PC-3 (cell line): ENCODE data around the gene TFIP11. TPM values are rescaled to one million over a fixed set of nuclear protein-coding genes. Genes with fewer than 3 reads are reported as not detected.
A peak's percentile ranks its signal among the peaks of the same experiment; 100 is the strongest.

Experiments used
- ATAC-seq: fragments of 200-7000 bp; cut with Tn5 transposase; 2 replicates; pipeline ENCODE4 v1.9.1; 2020; ENCODE audit warnings: mild to moderate bottlenecking, moderate library complexity
- BruUV-seq: library from RNA; stranded (reverse); fragments of 400-500 nt; replicated peaks from 2 replicates; lab custom pipeline; 2021; lab: Mats Ljungman, UMichigan
- CTCF ChIA-PET: fragments of 300-600 bp; sonication (Branson Sonifier 250); formaldehyde crosslinking; loops from one replicate; lab custom pipeline; 2022; ENCODE audit warnings: antibody characterized with exemption; lab: Charles Lee
- POLR2A ChIA-PET: fragments of 300-600 bp; sonication (Branson Sonifier 250); formaldehyde crosslinking; loops from one replicate; lab custom pipeline; 2022; ENCODE audit warnings: antibody characterized with exemption; ENCODE audit not compliant: unreplicated experiment; lab: Charles Lee
- DNase-seq: peaks from one replicate; pipeline ENCODE4 v3.0.0-alpha.2; 2015
- H2AFZ ChIP-seq: fragments of 300-600 bp; sonication (generic); 2 replicates; pipeline ENCODE4 v1.6.0; 2016; ENCODE audit warnings: antibody characterized with exemption, low read length
- H3F3A ChIP-seq: fragments of 300-600 bp; sonication (generic); one replicate; pipeline ENCODE4 v1.6.0; 2017; ENCODE audit warnings: antibody characterized with exemption, low read length, control low read depth, mild to moderate bottlenecking; ENCODE audit not compliant: unreplicated experiment
- H3K27ac ChIP-seq: fragments of 300-600 bp; sonication (generic); 2 replicates; pipeline ENCODE4 v1.5.1; 2016; ENCODE audit warnings: mild to moderate bottlenecking, low read length
- H3K27me3 ChIP-seq: fragments of 300-600 bp; sonication (generic); 2 replicates; pipeline ENCODE4 v1.6.1; 2016; ENCODE audit warnings: low read length, mixed read lengths
- H3K36me3 ChIP-seq: fragments of 300-600 bp; sonication (generic); 2 replicates; pipeline ENCODE4 v1.6.1; 2016; ENCODE audit warnings: low read depth, mixed run types, low read length, mixed read lengths
- H3K4me1 ChIP-seq: fragments of 300-600 bp; sonication (generic); 2 replicates; pipeline ENCODE4 v1.5.1; 2016; ENCODE audit warnings: low read length; ENCODE audit not compliant: insufficient read depth
- H3K4me2 ChIP-seq: fragments of 300-600 bp; sonication (generic); 2 replicates; pipeline ENCODE4 v1.6.0; 2016; ENCODE audit warnings: low read length
- H3K4me3 ChIP-seq: fragments of 300-600 bp; sonication (generic); 2 replicates; pipeline ENCODE4 v1.5.1; 2016; ENCODE audit warnings: mild to moderate bottlenecking, low read length, mixed read lengths
- H3K79me2 ChIP-seq: fragments of 300-600 bp; sonication (generic); 2 replicates; pipeline ENCODE4 v1.6.1; 2017; ENCODE audit warnings: low read length, mixed read lengths
- H3K9ac ChIP-seq: fragments of 300-600 bp; sonication (generic); 2 replicates; pipeline ENCODE4 v1.6.0; 2016; ENCODE audit warnings: mild to moderate bottlenecking, low read length
- H3K9me2 ChIP-seq: fragments of 300-600 bp; sonication (generic); replicated peaks from 2 replicates; pipeline ENCODE4 v1.6.1; 2016; ENCODE audit warnings: mixed run types, low read length, mixed read lengths
- H3K9me3 ChIP-seq: fragments of 300-600 bp; sonication (generic); 2 replicates; pipeline ENCODE4 v1.6.1; 2016; ENCODE audit warnings: low read length, mixed read lengths
- H4K20me1 ChIP-seq: fragments of 300-600 bp; sonication (generic); 2 replicates; pipeline ENCODE4 v1.6.1; 2016; ENCODE audit warnings: low read length, mixed read lengths
- CTCF ChIP-seq: fragments of 300-600 bp; sonication (generic); conservative IDR thresholded peaks from 2 replicates; pipeline ENCODE4 v1.5.1; 2017; ENCODE audit warnings: antibody characterized with exemption, low read depth, mild to moderate bottlenecking, low read length
- EZH2 ChIP-seq: fragments of 300-600 bp; sonication (generic); IDR thresholded peaks from one replicate; pipeline ENCODE4 v1.6.1; 2017; ENCODE audit warnings: antibody characterized with exemption, mild to moderate bottlenecking, low read length; ENCODE audit not compliant: unreplicated experiment
- EZH2phosphoT487 ChIP-seq: fragments of 300-600 bp; sonication (generic); IDR thresholded peaks from 2 replicates; pipeline ENCODE4 v1.6.1; 2018; ENCODE audit warnings: mild to moderate bottlenecking, antibody characterized with exemption, low read length, borderline replicate concordance
- intact Hi-C: fragments of 100-400 bp; cut with micrococcal nuclease; formaldehyde crosslinking; loops from 2 replicates; pipeline ENCODE4 v1.9.0; 2023
- total RNA-seq: library from RNA; depleted of rRNA; stranded (reverse); fragments of >200 nt; gene quantifications from 2 replicates; pipeline ENCODE4 v1.2.3, GENCODE V29; 2014

Gene TFIP11
- total RNA-seq, 1 experiment from 2014 or later = 22.4 TPM

DNA sequence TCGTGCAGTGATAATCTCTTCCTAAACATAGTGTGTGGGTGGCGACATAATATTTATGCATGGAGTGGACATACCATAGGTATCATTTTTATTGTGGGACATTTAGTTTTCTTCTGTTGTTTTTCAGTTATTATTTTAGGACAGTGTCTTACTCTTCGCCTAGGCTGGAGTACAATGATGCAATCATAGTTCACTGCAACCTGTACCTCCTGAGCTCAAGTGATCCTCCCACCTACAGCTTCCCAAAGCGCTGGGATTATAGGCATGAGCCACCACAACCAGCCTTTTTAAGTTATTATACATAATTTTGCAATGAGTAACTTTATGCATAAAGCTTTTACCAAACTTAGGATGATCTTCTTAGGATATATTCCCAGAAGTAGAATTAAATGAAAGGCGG, 25.9 kb downstream of the TFIP11 start:
- Histone ChIP-seq H3K9ac (no peak overlapping the region), H3K36me3 (peaks cover 8% of the 10 kb centered on the region), H3K4me3 (no peak overlapping the region), H3K9me2 (no peaks in the 10 kb centered on the region), H3K27ac (no peak overlapping the region), H3K27me3 (no peaks in the 10 kb centered on the region), H3K4me1 (peaks cover 10% of the 10 kb centered on the region; the same call in 1 of the 2 replicates), H3K9me3 (no peaks in the 10 kb centered on the region), H3K4me2 (no peak overlapping the region), H4K20me1 (no peaks in the 10 kb centered on the region), H2AFZ (no peak overlapping the region), H3F3A (no peaks in the 10 kb centered on the region), H3K79me2 (peaks cover 40% of the 10 kb centered on the region)
- ChIA-PET CTCF (no interaction called here), POLR2A (no interaction called here)
- ATAC-seq = no peak
- no peak for TF ChIP-seq EZH2
- no peak for TF ChIP-seq CTCF
- intact Hi-C loops = no loop called here
- no peak for DNase-seq
- no TSS peak for BruUV-seq

GRCh38 chr22:26485806-26486390, 26.4 kb downstream of the TFIP11 start:
- no TSS peak for BruUV-seq
- Histone ChIP-seq H3K4me2 (peak overlapping the region; percentile 98; the same call in 1 of the 2 replicates), H2AFZ (no peak overlapping the region), H3K36me3 (peaks cover 3% of the 10 kb centered on the region), H3K9ac (no peak overlapping the region), H3F3A (no peaks in the 10 kb centered on the region), H4K20me1 (no peaks in the 10 kb centered on the region), H3K27ac (no peak overlapping the region), H3K9me2 (no peaks in the 10 kb centered on the region), H3K4me1 (peaks cover 15% of the 10 kb centered on the region; the same call in 1 of the 2 replicates), H3K79me2 (peaks cover 45% of the 10 kb centered on the region), H3K4me3 (no peak overlapping the region), H3K27me3 (no peaks in the 10 kb centered on the region), H3K9me3 (no peaks in the 10 kb centered on the region)
- ATAC-seq (no peak), DNase-seq (no peak)
- CTCF ChIA-PET = no interaction called here
- intact Hi-C loops = no loop called here
- no peak for TF ChIP-seq CTCF
- no peak for TF ChIP-seq EZH2
- no peak for TF ChIP-seq EZH2phosphoT487
- POLR2A ChIA-PET = no interaction called here

DNA sequence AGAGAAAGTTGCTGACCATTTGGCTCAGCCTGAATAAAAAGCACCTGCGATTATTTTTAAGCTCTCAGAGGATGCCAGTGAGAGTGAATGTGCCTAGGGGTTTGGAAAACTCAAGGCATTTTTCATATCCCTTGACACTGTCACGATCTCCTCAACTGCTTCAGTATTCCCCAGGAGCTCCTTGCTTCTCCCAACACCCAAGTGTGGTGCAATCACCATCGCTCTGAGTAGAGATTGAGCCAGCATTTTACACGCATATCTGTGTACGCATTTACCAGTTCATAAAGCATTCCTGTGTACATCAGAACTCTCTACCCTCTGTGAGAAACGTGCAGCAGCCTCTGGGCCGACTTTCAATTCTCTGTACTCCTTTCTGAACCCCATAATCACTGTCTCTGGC, 27.3 kb downstream of the TFIP11 start:
- Histone ChIP-seq H4K20me1 (no peaks in the 10 kb centered on the region), H3K36me3 (no peaks in the 10 kb centered on the region; the same call in none of the 2 replicates), H3K9me3 (no peaks in the 10 kb centered on the region), H3K27me3 (no peaks in the 10 kb centered on the region), H3K79me2 (peaks cover 45% of the 10 kb centered on the region), H3K9me2 (no peaks in the 10 kb centered on the region), H3F3A (no peaks in the 10 kb centered on the region), H2AFZ (no peak overlapping the region), H3K4me3 (peak overlapping the region; percentile 88), H3K27ac (no peak overlapping the region), H3K9ac (peak overlapping the region; percentile 93; the same call in 1 of the 2 replicates), H3K4me2 (peak overlapping the region; percentile 98), H3K4me1 (peaks cover 23% of the 10 kb centered on the region)
- DNase-seq (no peak), ATAC-seq (no peak)
- no TSS peak for BruUV-seq
- CTCF ChIA-PET = no interaction called here
- TF ChIP-seq CTCF = no peak
- no peak for TF ChIP-seq EZH2
- TF ChIP-seq EZH2phosphoT487 = no peak
- POLR2A ChIA-PET = no interaction called here
- intact Hi-C loops = no loop called here
